ENCODE results near the gene RSBN1. TPM values are rescaled to one million over a fixed set of nuclear protein-coding genes. Genes with fewer than 3 reads are reported as not detected.
A peak's percentile ranks its signal among the peaks of the same experiment; 100 is the strongest.
"Not testable (repeated sequence)": the region's sequence is repeated elsewhere in the genome, so short reads cannot be mapped to it uniquely, and the experiment has no call there.

RSBN1 gene
- total RNA-seq, 1 donor from 2014 or later, result 11.8 TPM

GRCh38 chr1:113760102-113761080 lies 51.9 kb downstream of the RSBN1 start:
- peaks cover 29% of the 10 kb centered on the region for H3K4me1 Mint-ChIP-seq (ENCODE audit: low read depth)
- DNase-seq (ENCODE audit: low spot score), result no peak
- H3K9me3 Mint-ChIP-seq (ENCODE audit: low read depth), result no peaks in the 10 kb centered on the region
- no peaks in the 10 kb centered on the region for H3K27me3 Mint-ChIP-seq (ENCODE audit: low read depth)
- H3K4me3 Mint-ChIP-seq (ENCODE audit: unreplicated experiment), result peak overlapping the region; percentile 90
- H3K36me3 Mint-ChIP-seq (ENCODE audit: low read depth), result peaks cover 5% of the 10 kb centered on the region
- peak overlapping the region; percentile 96 for H3K27ac Mint-ChIP-seq (ENCODE audit: unreplicated experiment)
- TF ChIP-seq CTCF (IDR thresholded peaks at IDR 0.05), result no peak

DNA sequence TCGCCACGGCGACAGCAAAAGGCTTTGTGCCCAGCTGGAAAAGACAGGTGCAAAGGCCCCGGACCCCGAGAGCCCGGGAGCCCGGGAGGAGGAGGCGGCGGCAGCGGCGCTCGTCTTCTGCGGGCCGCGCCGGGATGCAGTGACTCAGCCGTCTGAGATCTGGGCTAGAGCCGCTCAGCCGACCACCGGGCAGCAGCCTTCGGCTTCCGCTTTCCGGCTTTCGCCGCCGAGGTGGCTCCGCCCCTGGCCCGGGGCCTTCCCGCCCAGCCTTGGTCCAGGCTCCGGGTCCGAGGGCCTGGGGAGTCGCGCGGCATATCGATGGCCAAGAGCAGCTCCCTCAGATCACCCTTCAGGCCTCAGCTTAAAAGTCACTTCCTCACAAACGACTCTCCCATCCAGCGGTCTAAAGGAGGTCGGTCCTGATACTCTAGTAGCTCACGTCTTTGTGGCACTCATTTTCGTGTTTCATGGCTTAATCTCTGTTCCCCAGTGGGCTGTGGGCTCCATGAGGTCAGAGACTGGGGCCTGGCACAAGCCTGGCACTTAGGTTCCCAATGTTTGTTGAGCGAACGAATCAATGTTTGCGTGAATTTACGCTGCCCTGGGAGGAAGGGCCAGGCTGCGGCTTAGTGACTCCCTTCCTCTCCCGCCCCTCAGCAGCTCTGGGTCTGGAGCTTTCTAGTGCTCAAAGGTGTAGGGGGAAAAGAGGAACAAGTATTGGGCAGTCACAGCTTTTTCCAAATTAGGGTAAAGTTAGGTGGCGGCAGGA lies 52.8 kb downstream of the RSBN1 start, which contains the start of gene PHTF1:
TSS of gene PHTF1 (minus strand) at position 154 of the 769 bp plus-strand sequence. CDS start 783 bp downstream, outside the sequence.
- Mint-ChIP-seq H3K27ac (ENCODE audit: unreplicated experiment) (peak within 1 kb of the TSS; percentile 96), H3K36me3 (ENCODE audit: low read depth) (peaks cover 5% of the 10 kb centered on the region), H3K4me1 (ENCODE audit: low read depth) (peaks cover 27% of the 10 kb centered on the region), H3K4me3 (ENCODE audit: unreplicated experiment) (peak within 1 kb of the TSS; percentile 90), H3K9me3 (ENCODE audit: low read depth) (no peaks in the 10 kb centered on the region), H3K27me3 (ENCODE audit: low read depth) (no peaks in the 10 kb centered on the region)
- no peak for DNase-seq (ENCODE audit: low spot score)
- TF ChIP-seq CTCF (IDR thresholded peaks at IDR 0.05), result no peak

DNA sequence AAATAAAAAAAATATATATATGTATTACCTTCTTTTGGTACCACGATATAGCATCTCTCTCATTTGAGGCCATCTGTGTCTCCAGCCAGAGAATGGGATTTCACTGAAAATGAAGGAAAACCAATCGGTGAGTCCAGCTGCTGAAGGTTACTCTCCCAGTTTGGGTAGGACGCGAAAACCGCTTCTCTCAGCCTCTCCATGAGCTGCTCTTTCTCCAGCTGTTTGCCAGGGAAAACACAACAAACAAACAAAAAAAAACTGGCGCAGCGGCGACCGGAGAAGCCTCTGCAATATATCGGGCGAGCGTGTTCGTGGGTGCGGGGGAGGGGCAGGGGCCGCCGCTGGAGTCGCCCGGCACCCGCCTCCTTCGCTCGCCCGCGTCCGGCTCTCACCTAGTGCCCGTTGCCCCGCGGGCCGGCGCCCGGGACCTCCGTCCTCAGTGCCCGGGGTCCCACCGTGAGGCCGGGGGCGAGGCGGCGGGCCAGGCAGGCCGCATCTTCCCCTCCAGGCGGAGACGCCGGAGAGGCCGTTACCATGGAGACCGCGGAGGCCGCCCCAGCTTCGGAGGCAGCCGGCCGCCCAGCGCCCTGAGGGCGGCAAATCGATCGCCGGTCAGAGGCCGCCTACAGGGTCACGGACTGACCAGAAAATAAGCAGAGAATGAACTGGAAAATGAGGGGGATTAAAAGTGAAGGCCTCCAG lies 53.5 kb downstream of the RSBN1 start:
- Mint-ChIP-seq H3K4me1 (ENCODE audit: low read depth) (peaks cover 27% of the 10 kb centered on the region), H3K4me3 (ENCODE audit: unreplicated experiment) (peak overlapping the region; percentile 90), H3K36me3 (ENCODE audit: low read depth) (peaks cover 5% of the 10 kb centered on the region), H3K9me3 (ENCODE audit: low read depth) (no peaks in the 10 kb centered on the region), H3K27ac (ENCODE audit: unreplicated experiment) (peak overlapping the region; percentile 96), H3K27me3 (ENCODE audit: low read depth) (no peaks in the 10 kb centered on the region)
- TF ChIP-seq CTCF (IDR thresholded peaks at IDR 0.05), result no peak
- DNase-seq (ENCODE audit: low spot score), result no peak

- Mint-ChIP-seq H3K27me3 (ENCODE audit: low read depth) (no peaks in the 10 kb centered on the region), H3K36me3 (ENCODE audit: low read depth) (peaks cover 7% of the 10 kb centered on the region), H3K4me3 (ENCODE audit: unreplicated experiment) (no peak overlapping the region), H3K4me1 (ENCODE audit: low read depth) (peaks cover 27% of the 10 kb centered on the region), H3K27ac (ENCODE audit: unreplicated experiment) (no peak overlapping the region), H3K9me3 (ENCODE audit: low read depth) (no peaks in the 10 kb centered on the region)
- no peak for DNase-seq (ENCODE audit: low spot score)
- TF ChIP-seq CTCF (IDR thresholded peaks at IDR 0.05), result no peak
These were observed 55.8 kb downstream of the RSBN1 start for GRCh38 chr1:113756461-113756860.

DNA sequence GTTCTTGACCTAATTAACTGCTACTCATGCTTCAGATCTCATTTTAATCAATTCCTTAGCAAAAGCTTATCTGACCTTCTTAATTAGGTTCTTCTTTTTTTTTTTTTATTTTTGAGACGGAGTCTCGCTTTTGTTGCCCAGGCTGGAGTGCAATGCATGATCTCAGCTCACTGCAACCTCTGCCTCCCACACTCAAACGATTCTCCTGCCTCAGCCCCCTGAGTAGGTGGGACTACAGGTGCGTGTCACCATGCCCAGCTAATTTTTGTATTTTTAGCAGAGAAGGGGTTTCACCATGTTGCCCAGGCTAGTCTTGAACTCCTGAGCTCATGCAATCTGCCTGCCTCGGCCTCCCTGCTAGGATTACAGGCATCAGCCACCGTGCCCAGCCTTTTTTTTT lies 58.9 kb downstream of the RSBN1 start:
- not testable (repeated sequence) for H3K4me3 Mint-ChIP-seq (ENCODE audit: unreplicated experiment); H3K9me3 Mint-ChIP-seq (ENCODE audit: low read depth); H3K36me3 Mint-ChIP-seq (ENCODE audit: low read depth); H3K27ac Mint-ChIP-seq (ENCODE audit: unreplicated experiment); H3K27me3 Mint-ChIP-seq (ENCODE audit: low read depth); DNase-seq (ENCODE audit: low spot score)
- peaks cover 21% of the 10 kb centered on the region for H3K4me1 Mint-ChIP-seq (ENCODE audit: low read depth)
